Cardiac fibroblast (primary cell): Measurements from ENCODE around the gene SAA4.

ENCODE experiments used
- DNase-seq, 2 donors: peaks; one replicate each; pipeline versions ENCODE4 v3.0.0 to v3.0.0-alpha.2; 2010; ENCODE audit warnings: low read depth in 2 of 2
- H3K4me3 ChIP-seq, 2 donors: replicated peaks in 1 of 2; 1 replicate in 1 of 2; 2 replicates in 1 of 2; pipeline ENCODE4 v1.5.1; 2011; ENCODE audit warnings: low read depth in 2 of 2, low read length in 2 of 2, mild to moderate bottlenecking in 2 of 2, moderate library complexity in 1 of 2
- CTCF ChIP-seq: IDR thresholded peaks from one replicate; pipeline ENCODE4 v1.5.1; 2011; ENCODE audit warnings: low read depth, mild to moderate bottlenecking, low read length, inconsistent platforms

Gene SAA4

GRCh38 chr11:18188796-18189195 is 47.8 kb downstream of the SAA4 start:
- H3K4me3 ChIP-seq = no peak overlapping the region
- TF ChIP-seq CTCF = no peak
- DNase-seq = no peak
